C1 segment of cervical spinal cord (tissue), 14 donors: ENCODE measurements around the gene RBFOX1.
A peak's percentile ranks its signal among the peaks of the same experiment; 100 is the strongest.

ENCODE experiments used
- DNase-seq, 14 donors: peaks; one replicate each; lab custom pipeline; 2025; lab: John Stamatoyannopoulos, UW

RBFOX1 gene

GRCh38 chr16:7675628-7676027 is 343.0 kb downstream of the RBFOX1 start:
- no peak for DNase-seq

DNA sequence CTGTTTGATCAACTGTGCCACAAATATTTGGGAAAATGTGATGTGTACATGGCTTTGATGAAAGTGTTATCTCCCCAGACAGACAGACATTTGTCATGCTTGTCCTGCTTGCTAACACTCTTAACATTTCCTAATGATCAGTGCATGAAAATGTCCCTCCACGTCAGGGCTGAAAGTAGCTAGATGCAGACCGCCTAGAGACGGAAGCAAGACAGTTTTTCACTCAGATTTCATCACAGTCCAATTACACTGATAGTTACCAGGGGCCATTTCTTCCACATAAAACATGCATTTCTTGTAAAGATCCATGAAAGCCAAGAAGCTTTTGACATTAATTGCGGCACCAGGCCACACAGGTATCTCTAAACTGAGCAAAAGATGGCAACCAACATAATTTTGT is 347.7 kb downstream of the RBFOX1 start:
- DNase-seq: no peak

DNA sequence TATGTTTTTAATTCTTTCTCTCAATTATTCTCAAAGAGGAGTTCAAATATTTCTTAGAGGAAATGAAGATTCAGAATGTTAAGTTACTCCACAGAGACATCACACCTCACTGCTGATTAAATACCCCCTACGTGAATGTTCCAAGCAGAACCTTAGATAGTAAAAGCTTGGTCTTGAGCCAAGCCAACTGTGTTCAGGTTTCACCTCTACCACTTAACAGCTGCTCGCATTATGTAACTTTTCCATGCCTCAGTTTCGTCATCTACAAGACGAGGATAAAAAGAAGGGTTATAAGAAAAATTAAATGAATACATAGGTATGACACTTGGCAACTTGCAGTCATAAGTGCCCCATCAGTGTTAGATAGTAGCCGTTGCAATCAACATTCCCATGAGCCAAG is 356.2 kb downstream of the RBFOX1 start:
- DNase-seq: no peak

GRCh38 chr16:7689234-7689633 is 356.6 kb downstream of the RBFOX1 start:
- DNase-seq: no peak

GRCh38 chr16:7691533-7691932 is 358.9 kb downstream of the RBFOX1 start:
- DNase-seq: no peak

- no peak for DNase-seq
Measured at GRCh38 chr16:7703672-7704071, 371.0 kb downstream of the RBFOX1 start.

DNA sequence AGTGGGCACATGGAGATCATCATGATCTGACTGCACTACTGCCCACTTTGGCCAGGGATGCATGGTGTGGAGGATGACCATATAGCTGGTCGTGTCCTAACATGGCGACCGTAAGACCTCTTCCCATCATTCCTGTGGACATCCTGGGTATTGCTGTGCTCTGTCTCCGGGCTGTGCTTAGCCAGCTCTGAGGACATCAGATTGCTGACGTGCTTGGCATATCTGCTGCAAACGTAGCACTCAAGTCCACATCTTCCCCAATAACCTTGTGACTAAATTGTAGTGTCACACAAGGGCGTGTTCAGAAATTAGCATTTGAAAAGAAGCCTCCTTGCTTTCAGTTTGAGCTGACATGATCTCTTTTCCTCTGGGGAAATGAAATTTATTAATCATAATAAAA is 373.2 kb downstream of the RBFOX1 start:
- DNase-seq: no peak

DNA sequence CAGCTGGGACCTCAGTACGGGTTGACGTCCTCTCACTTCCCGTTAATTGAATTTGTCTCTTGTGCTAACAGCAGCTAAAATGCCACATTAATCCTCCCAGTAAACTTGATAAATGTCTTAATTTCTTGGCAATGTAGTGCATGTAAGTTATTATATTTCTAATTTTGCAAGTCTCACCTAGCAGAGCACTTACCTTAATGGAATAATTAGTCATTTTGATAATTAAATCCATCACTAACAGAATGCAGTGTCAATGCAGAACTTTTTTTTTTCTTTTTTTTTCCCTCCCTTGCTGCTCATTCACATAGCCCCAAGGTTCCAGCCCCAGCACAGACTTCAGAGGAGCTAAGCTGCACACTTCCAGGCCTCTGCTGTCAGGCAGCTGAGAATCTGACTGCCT is 376.5 kb downstream of the RBFOX1 start:
- no peak for DNase-seq

- DNase-seq: no peak
Measured at GRCh38 chr16:7713244-7713643, 380.6 kb downstream of the RBFOX1 start.

DNA sequence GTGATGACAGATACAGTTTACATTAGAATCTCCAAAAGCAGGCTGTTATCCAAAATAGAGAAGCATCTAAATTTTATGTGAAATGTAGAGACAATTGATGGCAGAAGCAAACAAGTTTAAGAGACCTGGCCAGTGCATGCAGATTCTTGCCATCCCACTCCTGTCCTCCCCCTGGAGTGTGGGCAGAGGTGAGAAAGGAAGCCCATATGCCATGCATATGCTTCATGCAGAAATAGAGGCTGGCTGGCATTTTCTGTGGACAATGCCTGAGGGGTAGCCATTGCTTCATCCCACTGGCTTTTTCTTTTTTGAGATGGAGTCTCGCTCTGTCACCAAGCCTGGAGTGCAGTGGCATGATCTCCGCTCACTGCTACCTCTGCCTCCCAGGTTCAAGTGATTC is 382.1 kb downstream of the RBFOX1 start:
- no peak for DNase-seq

DNA sequence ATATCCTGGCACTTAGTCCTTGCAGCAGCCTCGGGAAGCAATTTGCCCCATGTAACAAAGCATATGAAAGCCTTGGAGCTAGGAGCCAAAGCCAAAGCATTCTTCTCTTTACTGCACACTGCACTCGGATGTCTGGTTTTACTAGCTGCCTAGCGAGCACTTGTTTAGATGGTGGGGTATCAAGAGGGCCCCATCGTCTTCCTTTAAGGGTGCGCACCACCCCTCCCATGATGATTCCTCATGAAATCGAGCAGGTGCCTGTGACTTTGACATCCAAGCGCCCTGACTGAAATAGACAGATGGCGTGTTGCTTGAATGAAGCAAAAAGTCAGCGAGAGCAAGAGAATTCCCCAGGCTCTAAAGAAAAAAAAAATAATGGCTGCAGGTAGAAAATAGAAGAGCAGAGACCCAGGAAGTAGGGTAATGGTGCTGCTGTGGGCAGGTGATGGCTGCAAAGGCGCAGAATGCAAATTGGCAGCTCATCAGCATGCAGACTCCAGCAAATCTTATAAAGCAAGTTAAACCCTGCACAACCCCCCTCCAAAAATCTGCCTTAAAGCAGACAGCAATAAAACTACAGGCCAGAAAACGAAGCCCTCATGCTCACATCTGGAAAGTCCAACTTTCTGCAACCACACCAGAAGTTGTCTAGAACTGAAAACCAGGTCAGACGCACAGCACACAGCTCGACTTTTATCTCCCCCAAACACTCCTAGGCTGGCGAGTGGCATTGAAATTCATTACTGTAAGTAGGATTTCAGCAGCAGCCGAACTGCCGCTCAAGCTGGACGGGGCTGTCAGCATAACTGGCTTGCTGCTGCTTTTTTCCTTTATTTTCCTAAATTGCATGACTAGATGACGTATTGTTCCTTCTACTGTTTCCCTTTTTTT is 384.3 kb downstream of the RBFOX1 start:
- no peak for DNase-seq

DNA sequence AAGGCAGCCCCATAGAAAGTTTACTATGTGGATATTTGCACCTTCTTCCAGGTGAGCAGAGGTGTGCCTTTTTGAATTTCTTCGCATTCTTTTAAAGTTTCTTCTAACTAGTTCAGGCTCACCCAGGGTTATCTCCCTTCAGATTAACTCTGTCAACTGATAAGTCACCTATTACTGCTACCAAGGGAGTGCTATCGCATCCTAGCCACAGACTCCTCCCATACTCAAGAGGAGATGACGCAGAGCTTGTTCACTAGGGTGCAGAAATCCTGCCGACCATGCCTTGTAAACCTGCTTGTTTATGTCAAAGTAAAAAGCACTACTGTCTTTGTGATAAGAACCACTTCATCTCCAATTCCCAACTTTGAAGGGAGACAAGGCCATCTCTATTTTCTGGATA is 390.1 kb downstream of the RBFOX1 start:
- DNase-seq: no peak

DNA sequence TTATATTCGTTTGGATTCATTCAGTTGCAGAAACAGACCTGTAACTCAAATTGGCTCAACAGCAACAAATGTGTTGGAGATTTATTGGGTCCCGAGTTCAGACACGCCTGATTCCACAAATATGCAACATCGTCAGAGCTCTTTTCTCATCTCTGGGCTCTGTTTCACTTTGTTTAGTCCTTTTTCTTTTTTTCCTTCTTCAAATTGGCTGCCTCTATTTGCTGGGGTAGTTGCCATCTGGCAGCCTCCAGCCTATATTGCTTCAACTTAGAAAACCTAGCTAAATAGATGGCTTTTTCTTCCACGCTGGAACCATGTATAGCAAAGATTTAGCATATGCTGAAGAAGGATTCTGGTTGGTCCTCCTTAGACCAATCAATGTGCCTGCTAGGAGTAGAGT is 398.5 kb downstream of the RBFOX1 start:
- no peak for DNase-seq

- DNase-seq: no peak
Measured at GRCh38 chr16:7736138-7736665, 403.6 kb downstream of the RBFOX1 start.

GRCh38 chr16:7742626-7743025 is 410.0 kb downstream of the RBFOX1 start:
- DNase-seq: no peak

GRCh38 chr16:7744546-7745264 is 412.1 kb downstream of the RBFOX1 start:
- peak in 10 of 14 donors; percentile 12 to 76 (median 46) for DNase-seq

GRCh38 chr16:7745276-7745675 is 412.6 kb downstream of the RBFOX1 start:
- DNase-seq: peak in 7 of 14 donors; percentile 1 to 77 (median 15)

- DNase-seq: peak in 5 of 14 donors; percentile 0 to 90 (median 3)
Measured at GRCh38 chr16:7746941-7747340, 414.3 kb downstream of the RBFOX1 start.

DNA sequence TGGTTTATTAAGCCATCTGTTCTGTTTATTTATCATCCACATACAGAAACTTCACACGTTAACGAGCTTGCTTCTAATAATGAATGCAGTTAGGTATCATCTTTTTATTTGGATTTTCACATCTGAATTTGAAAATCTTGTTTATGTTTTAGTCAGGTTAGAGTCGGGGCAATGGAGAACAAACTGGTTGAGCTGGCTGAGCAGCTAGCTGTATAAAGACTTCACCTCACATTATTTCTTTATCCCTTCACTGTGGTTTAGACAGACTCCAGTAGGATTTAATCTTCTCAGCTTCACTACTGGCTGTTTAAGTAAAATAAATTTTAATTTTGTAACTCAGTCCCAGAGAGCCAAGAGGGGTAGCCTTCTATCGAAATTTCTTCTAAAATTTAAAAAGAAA is 415.9 kb downstream of the RBFOX1 start:
- no peak for DNase-seq

- DNase-seq: no peak
Measured at GRCh38 chr16:7755347-7755882, 422.8 kb downstream of the RBFOX1 start.
